HG02678 (cell line): Measurements from ENCODE around the gene PTGFR.

ENCODE experiments used
- ATAC-seq: cut with Tn5 transposase; IDR thresholded peaks from one replicate; pipeline ENCODE4 v1.9.1; 2021; ENCODE audit warnings: mild to moderate bottlenecking, moderate library complexity; ENCODE audit not compliant: unreplicated experiment

PTGFR gene

DNA sequence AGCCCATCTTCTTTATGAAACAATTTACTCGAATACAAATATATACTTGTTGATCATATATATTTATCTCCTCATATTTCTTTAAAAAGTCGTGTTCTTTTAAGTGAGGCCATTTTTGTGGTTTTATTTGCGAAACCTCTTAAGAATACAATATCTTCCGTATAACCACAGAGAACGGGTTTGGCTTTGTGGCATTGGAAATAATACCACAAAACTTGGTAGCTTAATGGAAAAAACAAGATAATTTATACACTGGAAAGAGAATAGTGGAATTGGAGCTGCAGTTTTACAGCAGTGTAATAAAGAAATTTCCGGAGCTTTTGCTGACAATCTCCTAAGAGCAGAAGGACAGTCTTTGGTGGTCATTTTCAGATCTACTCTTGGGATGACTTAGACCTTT is 29.4 kb downstream of the PTGFR start:
- ATAC-seq = no peak

- ATAC-seq = no peak
These were observed 30.1 kb downstream of the PTGFR start for GRCh38 chr1:78520843-78521242.

- ATAC-seq = no peak
These were observed 31.4 kb downstream of the PTGFR start for GRCh38 chr1:78522136-78522535.

GRCh38 chr1:78526496-78526895 is 35.7 kb downstream of the PTGFR start:
- ATAC-seq = no peak

DNA sequence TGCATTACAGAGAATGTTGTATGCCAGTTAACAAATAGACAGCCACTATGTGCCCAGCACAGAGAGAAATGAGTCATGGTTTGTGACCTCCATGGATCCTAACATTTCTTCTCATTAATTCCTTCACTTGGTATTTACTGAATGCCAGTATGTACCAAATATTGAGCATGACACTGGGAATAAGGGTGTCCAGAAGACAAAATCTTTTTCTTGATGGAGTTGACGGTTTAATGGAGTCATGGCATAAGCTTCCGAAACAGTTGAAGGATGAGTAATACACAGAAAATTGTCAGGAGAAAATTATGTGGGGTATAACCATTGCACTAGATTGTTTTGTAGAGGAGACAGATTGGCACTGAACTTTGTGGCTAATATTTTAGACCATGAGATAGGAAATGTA is 36.9 kb downstream of the PTGFR start:
- ATAC-seq = no peak

- ATAC-seq = no peak
These were observed 42.8 kb downstream of the PTGFR start for GRCh38 chr1:78533527-78533926.

DNA sequence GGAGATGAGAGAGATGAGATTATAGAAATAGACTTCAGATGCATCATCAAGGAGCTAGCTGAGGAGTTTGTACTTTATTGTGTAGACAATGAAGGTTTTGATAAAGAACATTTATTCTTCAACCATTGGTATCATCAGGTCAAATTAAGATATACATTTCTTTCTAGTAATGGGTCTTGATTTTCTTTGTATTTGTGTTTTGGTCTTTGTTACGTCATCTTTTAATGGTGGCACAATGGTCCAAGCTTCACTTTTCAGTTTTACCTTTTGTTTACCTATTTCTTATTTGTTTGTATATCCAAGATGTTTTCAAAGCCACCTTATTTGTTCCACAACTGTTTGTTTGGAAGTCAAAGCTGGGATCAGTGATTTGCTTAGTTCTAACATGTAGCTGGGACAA is 44.5 kb downstream of the PTGFR start:
- ATAC-seq = no peak

- ATAC-seq = no peak
These were observed 45.7 kb downstream of the PTGFR start for GRCh38 chr1:78536427-78536826.

DNA sequence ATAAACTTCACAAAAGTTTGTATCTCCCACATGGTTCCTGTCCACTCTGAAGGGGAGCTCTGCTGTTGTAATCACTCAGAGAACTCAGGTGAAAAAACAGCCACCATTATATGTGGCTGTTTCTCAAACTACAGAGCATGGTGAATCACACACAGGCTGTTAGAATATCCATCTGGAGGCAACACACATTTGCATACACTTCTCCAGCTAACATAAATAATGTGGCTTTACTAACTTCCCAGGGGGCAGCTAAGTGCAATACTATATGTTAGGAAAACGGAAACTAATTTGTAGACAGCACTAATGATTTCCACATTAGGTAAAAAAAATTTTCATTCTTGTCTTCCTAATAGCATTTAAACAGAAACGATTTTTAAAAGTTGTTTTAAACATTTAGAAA is 49.3 kb downstream of the PTGFR start:
- no peak for ATAC-seq

DNA sequence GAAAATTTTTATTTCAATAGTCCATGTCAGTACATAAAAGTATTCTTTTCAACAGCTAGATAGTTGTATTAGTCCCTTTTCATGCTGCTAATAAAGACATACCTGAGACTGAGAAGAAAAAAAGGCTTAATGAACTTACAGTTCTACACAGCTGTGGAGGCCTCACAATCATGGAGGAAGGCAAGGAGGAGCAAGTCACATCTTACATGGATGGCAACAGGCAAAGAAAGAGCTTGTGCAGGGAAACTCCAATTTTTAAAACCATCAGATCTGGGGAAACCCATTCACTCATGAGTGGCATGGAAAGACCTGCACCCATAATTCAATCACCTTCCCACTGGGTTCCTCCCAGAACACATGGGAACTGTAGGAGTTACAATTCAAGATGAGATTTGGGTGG is 50.7 kb downstream of the PTGFR start:
- ATAC-seq = no peak

DNA sequence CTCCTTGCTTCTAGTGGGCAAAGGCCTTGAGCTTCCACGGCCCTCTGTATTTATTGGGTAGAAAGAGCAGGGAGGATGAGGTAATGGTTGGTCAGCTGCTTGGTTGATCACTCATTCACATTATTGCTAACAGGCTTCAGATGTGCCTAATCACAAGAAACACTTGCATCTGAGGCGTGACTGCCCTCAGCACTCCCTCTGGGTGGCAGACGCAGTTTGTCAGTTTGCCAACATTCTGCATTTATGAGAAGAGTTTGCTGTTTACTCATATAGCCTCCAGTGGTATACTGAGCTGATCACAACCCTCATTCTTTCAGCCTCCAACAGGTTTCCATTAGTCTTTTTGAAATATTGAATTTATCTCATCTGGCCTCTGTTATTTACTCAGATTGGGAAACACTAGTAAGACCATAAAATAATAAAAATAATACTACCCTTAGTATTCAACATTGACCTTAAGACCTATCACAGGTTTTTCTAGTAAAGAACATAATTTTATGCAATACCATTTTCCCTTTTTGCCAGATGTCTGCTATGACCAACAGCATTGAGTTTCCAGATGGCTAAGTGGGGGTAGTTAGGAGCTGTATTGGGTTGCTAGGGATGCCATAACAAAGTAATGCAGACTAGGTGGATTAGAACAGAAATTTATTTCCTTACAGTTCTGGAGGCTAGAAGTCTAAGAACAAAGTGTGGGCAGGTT is 53.3 kb downstream of the PTGFR start:
- ATAC-seq = no peak

GRCh38 chr1:78547081-78547480 is 56.3 kb downstream of the PTGFR start:
- no peak for ATAC-seq

- ATAC-seq = no peak
These were observed 58.6 kb downstream of the PTGFR start for GRCh38 chr1:78549331-78549730.

GRCh38 chr1:78549891-78550290 is 59.1 kb downstream of the PTGFR start:
- no peak for ATAC-seq

DNA sequence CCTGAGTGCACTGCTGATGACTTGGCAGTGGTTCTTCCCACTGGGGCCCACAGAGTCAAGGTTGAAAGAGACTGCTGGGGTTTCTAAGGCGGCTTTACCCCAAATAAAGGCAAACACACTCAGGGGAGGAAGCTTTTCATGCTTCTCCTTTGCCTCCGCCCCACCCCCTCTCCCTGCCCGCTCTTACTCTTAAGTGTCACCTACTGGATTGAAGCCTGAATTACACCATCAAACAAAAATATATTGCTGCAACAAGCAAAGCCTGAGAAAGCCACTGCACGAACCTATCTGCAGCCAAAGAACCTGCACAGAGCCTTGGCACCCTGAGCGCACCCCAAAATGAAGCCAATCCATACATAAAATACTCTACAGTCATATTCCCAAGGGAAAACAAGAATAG is 63.1 kb downstream of the PTGFR start:
- no peak for ATAC-seq

- ATAC-seq = no peak
These were observed 64.1 kb downstream of the PTGFR start for GRCh38 chr1:78554840-78555239.

- ATAC-seq = no peak
These were observed 68.9 kb downstream of the PTGFR start for GRCh38 chr1:78559680-78560079.

DNA sequence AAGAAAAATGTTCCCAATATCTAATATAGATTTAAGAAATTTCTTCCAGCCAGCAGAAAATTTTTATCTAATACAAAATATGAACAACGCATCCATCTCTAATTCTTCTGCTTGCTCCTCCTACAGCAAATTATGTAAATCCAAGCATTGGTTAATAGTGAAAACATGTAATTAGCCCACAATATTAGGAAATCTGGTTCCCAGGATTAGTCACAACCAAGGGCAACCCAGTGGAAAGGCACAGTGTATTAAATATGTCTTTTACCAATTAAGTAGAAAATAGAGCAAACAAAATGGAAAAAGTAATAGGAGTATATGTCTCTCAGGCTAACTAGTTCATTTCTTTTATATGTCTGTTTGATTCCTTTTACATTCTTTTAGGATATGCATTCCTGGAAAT is 70.0 kb downstream of the PTGFR start:
- ATAC-seq = no peak

DNA sequence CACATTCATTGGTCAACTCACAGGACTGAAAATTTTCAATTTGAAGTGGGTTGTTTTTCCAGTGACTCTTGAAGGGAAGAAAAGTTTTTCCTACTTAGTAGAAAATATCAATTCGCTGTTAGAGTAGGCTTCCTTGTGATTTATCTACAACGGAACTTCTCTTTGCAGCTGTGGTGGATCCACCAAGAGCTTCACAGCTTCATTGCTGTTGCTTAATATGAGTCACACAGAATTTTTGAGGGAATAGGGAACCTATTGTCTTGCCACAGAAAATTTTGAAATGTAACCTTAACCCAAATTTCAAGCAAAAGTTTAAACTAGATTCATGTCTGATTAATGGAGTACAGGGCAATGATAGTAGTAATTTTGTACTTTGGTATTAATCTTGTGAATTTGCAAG is 71.1 kb downstream of the PTGFR start:
- ATAC-seq = no peak

- ATAC-seq = no peak
These were observed 74.6 kb downstream of the PTGFR start for GRCh38 chr1:78565393-78565792.

GRCh38 chr1:78570539-78570938 is 79.8 kb downstream of the PTGFR start:
- no peak for ATAC-seq

DNA sequence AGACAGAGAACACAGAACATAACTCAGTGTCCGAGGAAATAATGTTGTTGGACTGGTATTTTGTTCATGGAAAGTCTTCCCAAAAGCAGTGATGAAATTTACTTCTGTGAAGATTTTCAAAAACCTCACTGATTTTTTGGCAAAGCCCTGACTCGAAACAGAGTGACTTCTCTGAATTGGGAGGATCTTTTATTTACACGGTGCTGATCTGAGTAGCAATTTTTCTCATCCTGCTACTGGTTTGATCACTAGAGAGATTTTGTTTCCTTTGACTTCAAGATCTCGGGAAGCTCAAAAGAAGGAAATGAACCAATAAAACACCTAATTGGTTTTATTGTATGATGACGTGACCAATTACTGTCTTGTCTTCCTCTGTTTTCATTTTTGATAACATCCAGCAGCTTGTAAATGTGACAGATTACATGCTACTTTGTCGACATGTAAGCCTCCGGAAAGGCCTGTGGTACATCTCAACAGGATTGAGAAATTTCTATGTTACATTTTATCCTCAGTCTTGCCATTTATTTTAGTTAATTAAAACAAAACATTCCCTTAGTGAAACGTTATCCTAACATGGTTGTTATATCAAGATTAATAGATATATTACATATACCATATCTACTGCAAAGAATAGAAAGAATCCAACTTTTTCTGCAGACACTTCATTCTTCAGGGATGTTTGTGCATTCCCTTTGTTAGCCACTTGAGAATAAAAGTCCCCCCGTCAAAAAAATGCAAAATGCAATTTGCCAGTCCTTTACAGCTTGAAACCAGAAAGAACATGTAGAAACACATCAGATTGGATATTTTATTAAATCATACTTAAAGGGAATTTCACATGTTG is 86.7 kb downstream of the PTGFR start:
- no peak for ATAC-seq
